ENCODE results near the gene PISD. TPM values are rescaled to one million over a fixed set of nuclear protein-coding genes. Genes with fewer than 3 reads are reported as not detected.

The PISD gene
- total and polyA plus RNA-seq, 8 donors: 10.3 to 99.8 (median 24.7) TPM

- H3K9me3 ChIP-seq: no peaks in the 10 kb centered on the region
- H3K4me1 ChIP-seq: peaks cover 53 to 86% (median 78%) of the 10 kb centered on the region in 4 donors
- WGBS, 5 donors: 0 to 4% (median 2%) methylated on average over 16 to 65 of the region's 65 CpGs
- TF ChIP-seq, protein P1, sequence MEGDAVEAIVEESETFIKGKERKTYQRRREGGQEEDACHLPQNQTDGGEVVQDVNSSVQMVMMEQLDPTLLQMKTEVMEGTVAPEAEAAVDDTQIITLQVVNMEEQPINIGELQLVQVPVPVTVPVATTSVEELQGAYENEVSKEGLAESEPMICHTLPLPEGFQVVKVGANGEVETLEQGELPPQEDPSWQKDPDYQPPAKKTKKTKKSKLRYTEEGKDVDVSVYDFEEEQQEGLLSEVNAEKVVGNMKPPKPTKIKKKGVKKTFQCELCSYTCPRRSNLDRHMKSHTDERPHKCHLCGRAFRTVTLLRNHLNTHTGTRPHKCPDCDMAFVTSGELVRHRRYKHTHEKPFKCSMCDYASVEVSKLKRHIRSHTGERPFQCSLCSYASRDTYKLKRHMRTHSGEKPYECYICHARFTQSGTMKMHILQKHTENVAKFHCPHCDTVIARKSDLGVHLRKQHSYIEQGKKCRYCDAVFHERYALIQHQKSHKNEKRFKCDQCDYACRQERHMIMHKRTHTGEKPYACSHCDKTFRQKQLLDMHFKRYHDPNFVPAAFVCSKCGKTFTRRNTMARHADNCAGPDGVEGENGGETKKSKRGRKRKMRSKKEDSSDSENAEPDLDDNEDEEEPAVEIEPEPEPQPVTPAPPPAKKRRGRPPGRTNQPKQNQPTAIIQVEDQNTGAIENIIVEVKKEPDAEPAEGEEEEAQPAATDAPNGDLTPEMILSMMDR (IDR thresholded peaks at IDR 0.05): peak in 1 of 7 experiments; percentile 11
- TF ChIP-seq EP300 (IDR thresholded peaks at IDR 0.05) (no peak), POLR2A (IDR thresholded peaks at IDR 0.05) (no peak), POLR2AphosphoS5 (IDR thresholded peaks at IDR 0.05) (peak in 2 of 3 donors; percentile 36 to 38)
- peak overlapping the region; percentile 80 to 93 (median 91) for H3K27ac ChIP-seq
- H3K27me3 ChIP-seq: no peaks in the 10 kb centered on the region
- peak overlapping the region; percentile 66 to 81 (median 79) for H3K4me3 ChIP-seq
- peaks cover 0 to 8% (median 0%) of the 10 kb centered on the region in 4 donors for H3K36me3 ChIP-seq
- intact Hi-C loops (cut with DNase I; ENCODE audit: low total_unique reads): loop anchor here (5.0 kb wide), 1 partner anchor 68 kb away; no protein-coding TSS in a partner anchor
- DNase-seq: peak; percentile 79 to 95
Observed at GRCh38 chr22:31630331-31631329, 31.4 kb downstream of the PISD start.

- no peak for DNase-seq
- peaks cover 50 to 86% (median 77%) of the 10 kb centered on the region in 4 donors for H3K4me1 ChIP-seq
- H3K27me3 ChIP-seq: no peaks in the 10 kb centered on the region
- no peak for TF ChIP-seq EP300 (IDR thresholded peaks at IDR 0.05)
- no peak for TF ChIP-seq POLR2AphosphoS5 (IDR thresholded peaks at IDR 0.05)
- WGBS, 5 donors: 22 to 53% (median 27%) methylated on average over 5 to 14 of the region's 14 CpGs
- H3K36me3 ChIP-seq: peaks cover 0 to 16% (median 0%) of the 10 kb centered on the region in 4 donors
- H3K9me3 ChIP-seq: no peaks in the 10 kb centered on the region
- H3K4me3 ChIP-seq: peak overlapping the region; percentile 66 to 81 (median 79)
- intact Hi-C loops (cut with DNase I; ENCODE audit: low total_unique reads): loop anchor here (5.0 kb wide), 1 partner anchor 67 kb away; no protein-coding TSS in a partner anchor
- peak overlapping the region; percentile 80 to 93 (median 91) for H3K27ac ChIP-seq
Observed at GRCh38 chr22:31629741-31630184, 32.3 kb downstream of the PISD start.

DNA sequence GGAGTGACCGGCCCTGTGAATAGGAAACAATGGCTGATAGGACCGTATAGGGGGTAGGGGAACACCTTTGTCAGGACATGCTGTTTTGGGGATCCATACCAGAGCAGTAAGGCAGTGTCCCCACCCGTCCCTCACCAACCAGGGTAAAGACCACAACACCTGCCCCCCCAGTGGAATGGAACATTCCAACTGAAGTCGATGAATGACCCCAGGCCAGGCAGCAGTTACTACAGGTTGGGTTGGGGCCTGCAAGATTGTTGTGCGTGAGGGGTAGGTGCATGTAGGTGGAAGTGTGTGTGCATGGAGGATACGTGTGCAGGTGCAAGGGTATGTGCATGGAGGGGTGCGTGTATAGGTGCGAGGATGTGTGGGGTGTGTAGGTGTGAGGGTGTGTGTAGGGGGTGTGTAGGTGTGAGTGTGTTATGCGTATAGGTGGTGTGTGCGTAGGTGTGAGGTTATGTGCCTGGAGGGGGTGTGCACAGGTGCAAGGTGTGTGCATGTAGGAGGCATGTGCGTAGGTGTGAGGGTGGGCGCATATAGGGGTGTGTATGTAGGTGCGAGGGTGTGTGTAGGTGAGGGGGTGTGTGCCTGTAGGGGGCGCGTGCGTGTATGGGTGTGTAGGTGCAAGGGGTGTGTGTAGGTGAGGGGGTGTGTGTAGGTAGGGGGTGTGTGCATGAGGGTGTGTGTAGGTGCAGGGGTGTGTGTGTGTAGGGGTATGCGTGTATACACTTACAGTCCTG, 32.9 kb downstream of the PISD start:
- H3K4me3 ChIP-seq: peak overlapping the region in 2 of 4 donors; percentile 66 to 78
- peaks cover 0 to 18% (median under 1%) of the 10 kb centered on the region in 4 donors for H3K36me3 ChIP-seq
- intact Hi-C loops (cut with DNase I; ENCODE audit: low total_unique reads): no loop called here
- H3K4me1 ChIP-seq: peaks cover 50 to 86% (median 72%) of the 10 kb centered on the region in 4 donors
- H3K9me3 ChIP-seq: no peaks in the 10 kb centered on the region
- H3K27me3 ChIP-seq: no peaks in the 10 kb centered on the region
- no peak for DNase-seq
- WGBS, 5 donors: 73 to 80% (median 76%) methylated on average over 17 of the region's 17 CpGs
- TF ChIP-seq POLR2A (IDR thresholded peaks at IDR 0.05): no peak
- TF ChIP-seq POLR2AphosphoS5 (IDR thresholded peaks at IDR 0.05): no peak
- TF ChIP-seq, protein P1 (IDR thresholded peaks at IDR 0.05): no peak
- no peak for TF ChIP-seq EP300 (IDR thresholded peaks at IDR 0.05)
- peak overlapping the region in 3 of 5 donors; percentile 91 to 93 (median 91) for H3K27ac ChIP-seq

DNA sequence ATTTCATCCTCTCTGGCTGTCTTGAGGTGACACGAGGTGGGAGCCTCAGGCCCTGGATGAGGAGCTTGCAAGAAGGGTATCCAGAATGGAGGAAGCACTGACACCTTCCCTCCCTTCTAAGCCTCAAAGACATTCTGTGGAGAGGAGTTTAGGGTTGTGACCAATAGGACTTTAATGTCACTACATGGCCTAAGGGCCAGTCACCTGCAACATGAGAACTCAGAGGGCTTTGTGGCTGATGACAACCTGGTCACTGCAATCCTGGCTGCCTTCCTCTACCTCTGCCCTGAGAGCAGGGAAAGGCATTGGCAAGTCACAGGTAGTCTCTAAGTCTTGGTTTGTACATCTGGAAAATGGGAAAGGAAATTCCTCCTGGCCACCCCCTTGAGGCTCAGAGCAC, 33.7 kb downstream of the PISD start:
- H3K4me1 ChIP-seq: peaks cover 46 to 86% (median 67%) of the 10 kb centered on the region in 4 donors
- no peak for DNase-seq
- WGBS, 5 donors: 61 to 88% (median 75%) methylated on average over 1 of the region's 1 CpG
- H3K27me3 ChIP-seq: no peaks in the 10 kb centered on the region
- intact Hi-C loops (cut with DNase I; ENCODE audit: low total_unique reads): no loop called here
- peaks cover 0 to 22% (median 6%) of the 10 kb centered on the region in 4 donors for H3K36me3 ChIP-seq
- H3K9me3 ChIP-seq: no peaks in the 10 kb centered on the region
- TF ChIP-seq POLR2AphosphoS5 (IDR thresholded peaks at IDR 0.05) (no peak), EP300 (IDR thresholded peaks at IDR 0.05) (no peak), POLR2A (IDR thresholded peaks at IDR 0.05) (no peak)
- TF ChIP-seq, protein P1 (IDR thresholded peaks at IDR 0.05): no peak
- peak overlapping the region in 3 of 5 donors; percentile 64 to 67 (median 66) for H3K27ac ChIP-seq
- no peak overlapping the region for H3K4me3 ChIP-seq

Measured in stomach (tissue), 9 donors.